Left forelimb (tissue), 1 donor: ENCODE measurements around the gene GLOD5.
A peak's percentile ranks its signal among the peaks of the same experiment; 100 is the strongest.
"Not testable (repeated sequence)": the region's sequence is repeated elsewhere in the genome, so short reads cannot be mapped to it uniquely, and the experiment has no call there.

Experiments used
- DNase-seq: peaks from one replicate; pipeline ENCODE4 v3.0.0-alpha.2; 2018; ENCODE audit warnings: low spot score

Gene GLOD5

DNA sequence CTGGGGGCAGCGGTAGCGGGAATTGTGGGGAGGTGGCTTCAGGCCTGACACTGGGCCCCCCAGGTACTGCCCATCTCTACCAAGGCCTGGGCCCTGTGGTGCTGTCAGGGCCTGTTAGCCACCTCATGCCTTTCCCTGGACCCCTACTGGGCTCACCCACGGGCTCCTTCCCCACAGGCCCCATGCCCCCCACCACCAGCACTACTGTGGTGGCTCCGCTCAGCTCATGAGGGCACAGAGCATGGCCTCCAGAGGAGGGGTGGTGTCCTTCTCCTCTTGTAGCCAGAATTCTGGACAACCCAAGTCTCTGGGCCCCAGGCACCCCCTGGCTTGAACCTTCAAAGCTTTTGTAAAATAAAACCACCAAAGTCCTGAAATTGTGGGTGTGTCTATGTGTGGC is 32.4 kb downstream of the GLOD5 start:
- no peak for DNase-seq

DNA sequence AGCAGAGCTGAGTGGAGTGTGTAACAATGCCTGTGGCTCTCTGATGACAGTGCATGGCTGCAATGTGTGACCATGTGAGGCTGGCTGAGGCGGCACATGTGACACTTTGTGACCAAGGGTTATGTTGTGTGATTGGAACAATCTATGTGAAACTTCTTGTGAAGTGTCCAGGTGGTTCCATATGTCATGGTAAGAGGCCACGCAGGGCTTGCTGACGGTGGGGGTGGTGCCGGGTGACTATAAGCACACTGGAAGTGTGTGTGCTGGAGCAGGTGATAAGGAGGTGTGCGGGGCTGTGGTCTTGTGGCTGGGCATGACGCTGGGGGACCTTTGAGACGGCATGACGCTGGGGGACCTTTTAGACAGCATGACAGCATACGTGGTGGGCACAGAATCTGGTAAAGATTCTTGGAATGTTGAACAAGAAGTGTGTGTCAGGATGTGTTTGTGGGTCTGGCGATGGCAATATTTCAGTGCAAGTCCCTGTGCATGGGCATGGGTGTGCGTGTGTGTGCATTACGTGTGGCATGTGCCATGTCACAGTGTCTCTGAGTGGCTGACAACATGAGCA is 32.9 kb downstream of the GLOD5 start:
- DNase-seq = no peak

DNA sequence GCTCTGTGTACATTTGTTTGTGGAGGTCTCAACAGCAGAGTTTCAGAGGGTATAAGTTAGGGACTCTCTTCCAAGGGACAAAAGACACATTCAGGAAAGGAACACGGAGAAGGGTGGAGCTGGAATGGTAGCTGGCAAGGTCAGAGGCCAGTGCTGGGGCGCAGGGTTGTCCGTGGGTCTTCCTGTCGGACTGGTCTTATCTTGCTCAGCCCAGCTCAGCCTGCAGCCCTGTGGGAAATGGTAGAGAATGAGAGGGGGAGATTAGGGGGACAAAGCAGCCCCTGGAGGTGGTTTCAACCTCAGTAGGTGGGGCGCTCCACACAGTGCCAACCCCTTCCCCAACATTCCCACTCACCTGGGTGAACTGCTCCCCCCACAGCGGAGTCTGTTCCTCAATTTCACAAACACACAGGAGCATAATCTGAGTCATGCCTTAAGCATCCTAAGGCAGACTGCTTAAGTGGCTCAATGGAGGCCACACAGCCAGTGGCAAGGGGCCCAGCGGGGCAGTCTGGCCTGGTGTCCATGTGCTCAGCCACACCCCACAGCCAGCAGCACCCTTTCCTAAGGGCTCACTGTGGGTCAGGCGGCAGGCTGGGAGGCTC is 33.5 kb downstream of the GLOD5 start:
- DNase-seq = no peak

DNA sequence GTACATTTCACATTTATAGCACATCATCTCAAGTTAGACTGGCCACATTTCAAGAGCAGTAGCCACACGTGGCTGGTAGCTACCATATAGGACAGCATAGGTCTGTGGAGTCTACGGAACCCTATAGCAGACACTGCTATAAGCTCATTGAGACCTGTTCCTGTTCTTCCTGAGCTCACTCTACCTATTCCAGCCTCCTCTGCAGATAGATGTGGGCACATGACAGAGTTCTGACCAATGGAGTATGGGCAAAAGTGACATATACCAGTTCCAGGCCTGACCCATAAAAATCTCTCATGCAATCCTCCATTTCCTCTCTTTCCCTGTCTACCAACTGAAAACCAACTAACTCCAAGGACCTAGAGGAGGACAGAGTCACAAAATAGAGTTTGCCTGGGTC is 36.8 kb downstream of the GLOD5 start:
- no peak for DNase-seq

DNA sequence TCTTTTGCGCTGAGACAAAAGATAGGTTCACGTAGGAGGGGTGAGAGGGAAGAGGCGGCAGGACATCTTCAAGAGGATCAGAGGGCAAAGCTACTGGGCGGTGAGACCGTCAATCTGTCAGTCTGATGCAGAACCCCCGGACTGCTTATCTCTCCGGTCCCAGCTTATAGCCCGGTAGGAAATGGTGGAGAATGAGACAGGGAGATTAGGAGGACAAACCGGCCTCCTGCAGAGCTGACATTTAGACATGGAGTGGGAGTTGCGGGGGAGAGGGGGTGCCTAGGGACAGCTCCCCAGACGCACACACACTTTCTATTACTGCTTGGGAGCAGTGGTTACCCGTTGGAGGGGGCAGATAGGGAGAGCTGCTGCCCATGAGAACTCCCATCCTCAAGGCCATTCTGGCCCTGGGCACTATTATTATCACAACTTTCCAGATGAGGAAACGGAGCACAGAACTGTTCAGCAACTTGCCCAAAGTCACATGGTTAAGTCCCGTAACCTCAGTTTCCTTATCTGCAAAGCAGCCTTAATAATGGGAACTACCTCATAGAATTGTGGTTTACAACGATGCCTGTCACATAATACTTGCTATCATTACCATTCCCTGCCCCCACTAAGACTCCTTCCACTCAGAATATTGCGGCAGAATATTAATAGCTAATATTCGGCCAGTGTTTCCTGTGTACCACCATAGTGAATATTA is 39.2 kb downstream of the GLOD5 start:
- no peak for DNase-seq

DNA sequence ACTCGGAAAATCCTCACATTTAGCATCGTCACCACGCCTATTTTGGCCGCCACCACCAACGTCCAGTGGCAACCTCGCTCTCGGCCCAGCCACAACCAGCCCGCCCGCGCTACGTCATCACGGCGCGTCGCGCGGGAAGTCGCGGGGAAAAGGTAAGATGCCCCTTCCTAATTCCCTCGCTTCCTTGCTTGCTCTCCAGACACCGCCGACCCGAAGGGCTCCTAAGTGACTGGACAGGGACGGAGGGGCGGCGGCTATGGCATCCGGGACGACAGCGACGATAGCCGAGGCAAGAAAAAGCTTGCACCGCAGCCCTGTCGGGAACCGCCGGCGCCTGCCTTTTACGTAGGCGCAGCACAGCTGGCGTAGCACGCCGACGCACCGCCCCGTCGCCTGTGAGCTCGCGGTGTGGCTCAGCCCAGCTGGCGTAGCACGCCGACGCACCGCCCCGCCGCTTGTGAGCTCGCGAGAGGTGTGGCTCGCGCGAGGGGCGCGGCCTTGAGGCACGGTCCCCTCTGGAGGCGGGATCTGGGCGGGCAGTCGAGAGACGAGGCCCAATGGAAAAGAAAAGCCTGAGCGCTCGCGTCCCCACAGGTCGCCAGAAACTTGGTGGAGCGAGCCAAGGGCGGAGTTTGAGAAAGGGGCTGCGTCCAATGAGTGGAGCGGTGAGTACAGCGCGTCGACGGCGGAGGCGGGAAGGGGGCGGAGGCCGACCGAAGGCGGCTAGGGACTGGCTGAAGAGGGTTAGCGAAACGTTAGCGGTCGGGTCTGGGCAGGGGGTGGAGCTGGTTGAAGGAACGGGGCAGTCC is 39.9 kb downstream of the GLOD5 start, which contains the start of gene HDAC6:
TSS of gene HDAC6 (plus strand) at position 788 of the 809 bp plus-strand sequence. CDS start 626 bp downstream, outside the sequence.
- peak; percentile 95 for DNase-seq

DNA sequence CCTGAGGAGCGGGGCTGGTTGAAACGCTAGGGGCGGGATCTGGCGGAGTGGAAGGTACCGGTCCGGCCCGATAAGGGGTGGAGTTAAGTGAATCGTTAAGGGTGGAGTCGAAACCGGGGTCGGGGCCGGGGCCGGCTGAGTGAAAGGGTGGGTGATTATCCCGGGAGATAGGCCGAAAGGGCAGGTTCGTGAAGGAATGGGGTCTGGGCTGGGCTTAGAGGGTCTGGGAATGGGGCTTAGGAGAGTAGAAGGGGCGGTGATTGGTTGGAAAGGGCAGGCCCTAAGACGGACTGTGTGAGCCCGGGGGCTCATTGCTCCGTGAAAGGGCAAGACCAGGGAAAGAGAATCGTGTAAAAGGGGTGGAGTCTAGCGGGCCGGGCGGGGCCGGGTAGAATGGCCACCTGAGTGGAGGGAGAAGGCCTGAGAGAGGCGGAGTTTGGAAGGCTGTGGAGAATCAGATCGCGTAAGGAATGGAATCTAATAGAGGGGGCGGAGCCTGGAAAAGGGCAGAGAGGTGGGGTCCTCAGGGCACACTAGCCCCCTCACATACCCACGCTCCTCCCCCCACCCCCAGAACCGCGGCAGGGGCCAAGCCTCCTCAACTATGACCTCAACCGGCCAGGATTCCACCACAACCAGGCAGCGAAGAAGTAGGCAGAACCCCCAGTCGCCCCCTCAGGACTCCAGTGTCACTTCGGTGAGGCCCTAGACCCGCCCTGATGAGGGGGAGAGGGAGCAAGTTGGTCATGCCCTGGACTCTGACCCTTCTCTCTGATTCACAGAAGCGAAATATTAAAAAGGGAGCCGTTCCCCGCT is 40.8 kb downstream of the GLOD5 start:
- DNase-seq = peak; percentile 81

DNA sequence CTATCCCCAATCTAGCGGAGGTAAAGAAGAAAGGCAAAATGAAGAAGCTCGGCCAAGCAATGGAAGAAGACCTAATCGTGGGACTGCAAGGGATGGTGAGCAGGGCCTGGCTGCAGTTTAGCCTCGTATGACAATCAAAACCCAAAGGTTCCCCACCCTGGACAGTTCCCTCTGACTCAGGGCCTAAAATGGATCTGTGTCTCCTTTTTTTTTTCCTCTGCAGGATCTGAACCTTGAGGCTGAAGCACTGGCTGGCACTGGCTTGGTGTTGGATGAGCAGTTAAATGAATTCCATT is 41.3 kb downstream of the GLOD5 start:
- DNase-seq = no peak

DNA sequence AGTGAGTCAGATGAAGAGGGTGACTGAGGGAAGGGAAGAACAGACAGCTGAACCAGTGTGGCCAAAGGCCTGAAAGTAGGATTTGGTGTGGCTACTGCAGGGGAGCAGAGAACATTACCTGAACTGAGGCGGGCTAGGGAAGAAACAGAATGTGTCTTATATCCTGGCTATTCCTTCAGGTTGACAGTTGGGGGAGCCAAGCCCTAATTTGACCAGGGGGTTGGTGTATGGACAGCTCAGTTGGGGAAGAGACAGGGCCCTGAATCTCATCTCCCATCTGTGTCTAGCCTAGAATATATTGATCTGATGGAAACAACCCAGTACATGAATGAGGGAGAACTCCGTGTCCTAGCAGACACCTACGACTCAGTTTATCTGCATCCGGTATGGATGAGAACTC is 44.5 kb downstream of the GLOD5 start:
- no peak for DNase-seq

DNA sequence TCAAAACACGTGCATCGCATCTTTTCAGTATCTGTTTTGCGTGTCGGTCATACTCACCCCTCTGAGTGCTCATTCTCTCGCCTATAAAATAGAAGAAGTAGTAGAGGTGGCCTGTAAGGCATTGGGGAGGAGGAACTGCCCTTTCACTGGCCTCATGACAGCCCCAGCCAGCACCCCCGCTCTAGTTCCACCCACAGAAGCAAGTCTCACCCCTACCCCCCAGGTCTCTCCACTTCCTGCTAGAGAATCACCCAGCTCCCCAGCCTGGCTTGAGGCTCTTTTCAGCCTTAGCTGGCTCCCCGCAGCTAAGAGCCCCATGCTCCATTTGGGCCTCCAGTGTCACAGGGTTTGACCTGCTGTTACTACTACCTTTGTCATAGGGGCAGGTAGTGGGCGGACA is 52.1 kb downstream of the GLOD5 start:
- DNase-seq = no peak

DNA sequence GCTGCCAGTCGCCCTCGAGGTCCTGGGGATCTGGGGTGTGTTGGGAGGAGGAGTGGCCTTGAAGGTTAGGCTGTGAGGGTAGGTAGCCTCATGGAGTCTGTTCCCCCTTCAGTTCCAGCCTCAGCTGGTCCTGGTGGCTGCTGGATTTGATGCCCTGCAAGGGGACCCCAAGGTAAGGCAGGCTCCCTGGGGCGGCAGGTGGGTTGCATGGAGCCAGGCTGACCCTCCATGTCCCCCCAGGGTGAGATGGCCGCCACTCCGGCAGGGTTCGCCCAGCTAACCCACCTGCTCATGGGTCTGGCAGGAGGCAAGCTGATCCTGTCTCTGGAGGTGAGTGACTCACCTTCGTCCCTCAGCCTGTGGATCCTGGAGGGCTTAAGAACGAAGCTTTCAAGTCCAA is 53.2 kb downstream of the GLOD5 start:
- DNase-seq = no peak

DNA sequence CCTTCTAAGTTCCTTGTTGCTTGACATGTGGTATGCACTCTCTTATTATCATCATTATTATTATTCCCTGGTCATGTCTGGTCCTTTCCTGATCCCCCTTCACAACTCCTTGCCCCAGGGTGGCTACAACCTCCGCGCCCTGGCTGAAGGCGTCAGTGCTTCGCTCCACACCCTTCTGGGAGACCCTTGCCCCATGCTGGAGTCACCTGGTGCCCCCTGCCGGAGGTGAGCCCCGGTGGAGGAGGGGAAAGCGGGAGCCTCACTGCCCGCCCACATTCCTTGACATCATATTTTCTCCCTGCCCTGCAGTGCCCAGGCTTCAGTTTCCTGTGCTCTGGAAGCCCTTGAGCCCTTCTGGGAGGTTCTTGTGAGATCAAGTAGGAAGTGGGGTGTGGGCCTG is 53.7 kb downstream of the GLOD5 start:
- DNase-seq = no peak

DNA sequence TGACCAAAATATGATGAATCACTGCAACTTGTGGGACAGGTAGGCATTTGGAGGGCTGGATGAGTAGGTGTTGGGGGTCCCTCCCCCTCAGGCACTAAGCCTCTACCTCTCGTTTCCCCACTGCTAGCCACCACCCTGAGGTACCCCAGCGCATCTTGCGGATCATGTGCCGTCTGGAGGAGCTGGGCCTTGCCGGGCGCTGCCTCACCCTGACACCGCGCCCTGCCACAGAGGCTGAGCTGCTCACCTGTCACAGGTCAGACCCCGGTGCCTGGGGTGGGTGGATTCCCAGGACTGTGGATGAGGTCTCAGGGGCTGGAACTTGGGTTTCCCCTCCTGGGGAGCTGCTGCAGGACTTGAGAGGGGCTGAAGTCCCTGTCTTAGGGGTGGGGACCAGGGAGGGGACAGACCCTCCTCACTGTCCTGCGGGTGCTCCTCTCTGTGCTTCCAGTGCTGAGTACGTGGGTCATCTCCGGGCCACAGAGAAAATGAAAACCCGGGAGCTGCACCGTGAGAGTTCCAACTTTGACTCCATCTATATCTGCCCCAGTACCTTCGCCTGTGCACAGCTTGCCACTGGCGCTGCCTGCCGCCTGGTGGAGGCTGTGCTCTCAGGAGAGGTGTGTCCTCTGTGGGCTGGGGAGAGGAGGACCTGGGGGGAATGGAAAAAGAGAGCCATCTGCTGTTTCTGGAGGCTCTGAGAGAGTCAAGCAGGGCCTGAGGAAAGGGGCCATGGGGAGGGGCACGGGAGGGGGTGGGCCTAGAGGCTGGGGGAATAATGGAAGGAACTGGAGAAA is 54.7 kb downstream of the GLOD5 start:
- no peak for DNase-seq

DNA sequence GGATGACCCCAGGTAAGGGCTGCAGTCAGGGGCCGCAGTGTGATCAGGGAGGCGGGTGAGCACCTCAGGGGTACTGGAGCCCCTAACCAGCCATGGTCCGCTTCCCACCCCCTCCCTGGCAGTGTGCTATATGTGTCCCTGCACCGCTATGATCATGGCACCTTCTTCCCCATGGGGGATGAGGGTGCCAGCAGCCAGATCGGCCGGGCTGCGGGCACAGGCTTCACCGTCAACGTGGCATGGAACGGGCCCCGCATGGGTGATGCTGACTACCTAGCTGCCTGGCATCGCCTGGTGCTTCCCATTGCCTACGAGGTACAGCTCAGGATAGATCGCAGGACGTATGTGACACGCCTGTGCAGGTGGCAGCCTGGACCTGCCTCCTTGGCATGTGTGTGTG is 56.6 kb downstream of the GLOD5 start:
- no peak for DNase-seq

DNA sequence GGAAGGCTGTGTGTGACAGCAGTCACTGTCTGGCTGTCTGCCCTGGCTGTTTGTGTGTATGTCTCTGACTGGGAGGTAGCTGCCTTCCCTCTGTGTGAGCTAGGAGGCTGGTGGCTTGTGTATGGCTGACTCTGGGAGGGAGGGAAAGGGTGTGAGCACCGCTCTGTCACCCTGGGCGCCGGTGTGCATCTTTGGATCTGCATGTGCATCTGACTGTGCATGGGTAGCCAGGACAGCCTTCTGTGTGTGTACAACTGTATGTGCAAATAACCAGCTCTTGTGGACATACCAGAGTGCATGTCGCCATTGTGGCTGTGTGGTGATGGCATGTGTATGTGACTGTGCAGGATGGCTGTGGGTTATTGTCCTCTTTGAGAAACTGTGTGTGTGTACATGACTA is 57.3 kb downstream of the GLOD5 start:
- no peak for DNase-seq

DNA sequence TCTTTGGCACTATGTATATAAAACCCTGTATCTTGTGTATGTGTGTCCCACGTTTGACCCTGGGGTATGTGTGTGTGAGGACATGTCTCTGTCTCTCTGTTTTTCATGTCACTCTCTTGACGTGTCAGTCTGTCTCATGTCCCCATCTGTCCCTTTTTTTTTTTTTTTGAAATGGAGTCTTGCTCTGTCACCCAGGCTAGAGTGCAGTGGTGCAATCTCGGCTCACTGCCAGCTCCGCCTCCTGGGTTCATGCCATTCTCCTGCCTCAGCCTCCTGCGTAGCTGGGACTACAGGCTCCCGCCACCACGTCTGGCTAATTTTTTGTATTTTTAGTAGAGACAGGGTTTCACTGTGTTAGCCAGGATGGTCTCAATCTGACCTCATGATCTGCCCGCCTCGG is 57.8 kb downstream of the GLOD5 start:
- DNase-seq = not testable (repeated sequence)

DNA sequence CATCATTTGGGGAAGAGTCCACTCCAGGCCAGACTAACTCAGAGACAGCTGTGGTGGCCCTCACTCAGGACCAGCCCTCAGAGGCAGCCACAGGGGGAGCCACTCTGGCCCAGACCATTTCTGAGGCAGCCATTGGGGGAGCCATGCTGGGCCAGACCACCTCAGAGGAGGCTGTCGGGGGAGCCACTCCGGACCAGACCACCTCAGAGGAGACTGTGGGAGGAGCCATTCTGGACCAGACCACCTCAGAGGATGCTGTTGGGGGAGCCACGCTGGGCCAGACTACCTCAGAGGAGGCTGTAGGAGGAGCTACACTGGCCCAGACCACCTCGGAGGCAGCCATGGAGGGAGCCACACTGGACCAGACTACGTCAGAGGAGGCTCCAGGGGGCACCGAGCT is 61.5 kb downstream of the GLOD5 start:
- DNase-seq = no peak
